GM12875 (cell line): ENCODE data around the gene TTBK2.

Experiments used
- H3K4me3 ChIP-seq: one replicate; pipeline ENCODE4 v1.5.1; 2011; ENCODE audit warnings: low read depth, low read length, control low read depth
- CTCF ChIP-seq: IDR thresholded peaks from 2 replicates; pipeline ENCODE4 v1.5.1; 2011; ENCODE audit warnings: low read depth, mild to moderate bottlenecking, control low read depth, inconsistent platforms, low read length, moderate library complexity, borderline replicate concordance; ENCODE audit not compliant: insufficient read depth

Gene TTBK2

GRCh38 chr15:42727750-42728381 lies 192.7 kb downstream of the TTBK2 start:
- TF ChIP-seq CTCF: no peak
- H3K4me3 ChIP-seq: no peak overlapping the region

GRCh38 chr15:42726114-42726513 lies 194.5 kb downstream of the TTBK2 start:
- no peak for TF ChIP-seq CTCF
- H3K4me3 ChIP-seq: no peak overlapping the region

GRCh38 chr15:42725331-42725903 lies 195.2 kb downstream of the TTBK2 start:
- TF ChIP-seq CTCF: no peak
- no peak overlapping the region for H3K4me3 ChIP-seq

- no peak overlapping the region for H3K4me3 ChIP-seq
- TF ChIP-seq CTCF: no peak
Observed at GRCh38 chr15:42724276-42724675, 196.3 kb downstream of the TTBK2 start.

GRCh38 chr15:42723068-42723467 lies 197.5 kb downstream of the TTBK2 start:
- no peak for TF ChIP-seq CTCF

GRCh38 chr15:42721916-42722315 lies 198.7 kb downstream of the TTBK2 start:
- H3K4me3 ChIP-seq: no peak overlapping the region
- no peak for TF ChIP-seq CTCF

More at GRCh38 chr15:42723068-42723467, 197.5 kb downstream of the TTBK2 start:
- no peak overlapping the region for H3K4me3 ChIP-seq

GRCh38 chr15:42721016-42721415 lies 199.6 kb downstream of the TTBK2 start:
- TF ChIP-seq CTCF: no peak
- no peak overlapping the region for H3K4me3 ChIP-seq
